Mesendoderm (in vitro differentiated cells): Measurements from ENCODE around the gene CHCHD6.
A peak's percentile ranks its signal among the peaks of the same experiment; 100 is the strongest.

ENCODE experiments used
- DNase-seq: peaks from one replicate; pipeline ENCODE4 v3.0.0; 2013
- H2AK5ac ChIP-seq: 2 replicates; pipeline ENCODE4 v1.6.1; 2013; ENCODE audit warnings: low read length, inconsistent platforms
- H2BK120ac ChIP-seq: 2 replicates; pipeline ENCODE4 v1.6.1; 2013; ENCODE audit warnings: low read depth, mild to moderate bottlenecking, low read length, moderate library complexity, mixed read lengths
- H2BK15ac ChIP-seq: replicated peaks from 2 replicates; pipeline ENCODE4 v1.6.1; 2013; ENCODE audit warnings: low read depth, mild to moderate bottlenecking, moderate library complexity
- H2BK5ac ChIP-seq: 2 replicates; pipeline ENCODE4 v1.6.1; 2013; ENCODE audit warnings: low read length, inconsistent platforms
- H3K18ac ChIP-seq: 2 replicates; pipeline ENCODE4 v1.6.1; 2013; ENCODE audit warnings: mild to moderate bottlenecking, low read length, mixed read lengths
- H3K23ac ChIP-seq: one replicate; pipeline ENCODE4 v1.6.1; 2013; ENCODE audit warnings: low read length
- H3K27ac ChIP-seq: 2 replicates; pipeline ENCODE4 v1.5.1; 2013; ENCODE audit warnings: low read depth, mild to moderate bottlenecking, inconsistent platforms, low read length, moderate library complexity
- H3K27me3 ChIP-seq: 2 replicates; pipeline ENCODE4 v1.6.1; 2013; ENCODE audit warnings: low read length, control low read depth, mild to moderate bottlenecking, inconsistent platforms; ENCODE audit not compliant: insufficient read depth, poor library complexity
- H3K36me3 ChIP-seq: 2 replicates; pipeline ENCODE4 v1.6.1; 2013; ENCODE audit warnings: low read length, inconsistent platforms; ENCODE audit not compliant: control insufficient read depth, insufficient read depth
- H3K4ac ChIP-seq: one replicate; pipeline ENCODE4 v1.6.1; 2013; ENCODE audit warnings: low read depth, mild to moderate bottlenecking, low read length, moderate library complexity
- H3K4me1 ChIP-seq: 2 replicates; pipeline ENCODE4 v1.6.1; 2013; ENCODE audit warnings: low read depth, low read length, inconsistent platforms; ENCODE audit not compliant: control insufficient read depth
- H3K4me2 ChIP-seq: 2 replicates; pipeline ENCODE4 v1.6.1; 2013; ENCODE audit warnings: low read length
- H3K4me3 ChIP-seq: 2 replicates; pipeline ENCODE4 v1.5.1; 2013; ENCODE audit warnings: mild to moderate bottlenecking, low read length
- H3K56ac ChIP-seq: one replicate; pipeline ENCODE4 v1.6.1; 2013; ENCODE audit warnings: low read length
- H3K79me1 ChIP-seq: 2 replicates; pipeline ENCODE4 v1.6.1; 2013; ENCODE audit warnings: low read length, inconsistent platforms
- H3K79me2 ChIP-seq: 2 replicates; pipeline ENCODE4 v1.6.1; 2013; ENCODE audit warnings: mild to moderate bottlenecking, low read length; ENCODE audit not compliant: control insufficient read depth, insufficient read depth
- H3K9ac ChIP-seq: 2 replicates; pipeline ENCODE4 v1.6.1; 2013; ENCODE audit warnings: low read length, inconsistent platforms
- H4K5ac ChIP-seq: one replicate; pipeline ENCODE4 v1.6.1; 2013; ENCODE audit warnings: low read length
- H4K8ac ChIP-seq: one replicate; pipeline ENCODE4 v1.6.1; 2013; ENCODE audit warnings: low read depth, mild to moderate bottlenecking, control low read depth, low read length, moderate library complexity
- WGBS: extraction: QIAGEN DNeasy Blood & Tissue Kit; methylation state at CpG from one replicate; pipeline ENCODE4 v1.1.7; 2013; ENCODE audit warnings: low lambda C conversion rate, missing lambda C conversion rate; ENCODE audit not compliant: insufficient coverage; ENCODE audit errors: extremely low coverage; 5-methylcytosine and 5-hydroxymethylcytosine counted together

The CHCHD6 gene

DNA sequence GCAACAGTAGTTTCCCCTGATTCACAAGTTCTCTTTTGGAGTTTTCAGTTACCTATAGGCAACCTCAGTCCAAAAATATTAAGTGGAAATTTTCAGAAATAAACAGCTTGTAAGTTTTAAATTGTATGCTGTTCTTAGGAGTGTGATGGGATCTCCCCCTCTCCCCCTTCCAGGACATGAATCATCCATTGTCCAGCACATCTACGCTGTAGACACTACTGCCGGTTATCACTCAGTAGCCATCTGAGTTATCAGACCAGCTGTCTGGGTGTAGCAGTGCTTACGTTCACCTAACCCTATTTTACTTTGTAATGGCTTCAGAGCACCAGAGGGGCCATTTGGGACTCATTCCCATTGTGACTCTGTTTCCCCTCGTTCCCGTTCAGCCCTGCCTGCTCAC is 182.2 kb downstream of the CHCHD6 start:
- H3K9ac ChIP-seq: no peak overlapping the region
- no peaks in the 10 kb centered on the region for H3K79me2 ChIP-seq
- H3K4ac ChIP-seq: no peak overlapping the region
- H4K5ac ChIP-seq: no peak overlapping the region
- H4K8ac ChIP-seq: no peak overlapping the region
- WGBS: no CpG with 5 or more reads among the region's 5 CpGs
- H3K18ac ChIP-seq: no peak overlapping the region
- H2BK5ac ChIP-seq: peak overlapping the region; percentile 57
- H2AK5ac ChIP-seq: peak overlapping the region; percentile 73
- H3K4me3 ChIP-seq: no peak overlapping the region
- no peak for DNase-seq
- no peak overlapping the region for H2BK15ac ChIP-seq
- H3K4me1 ChIP-seq: peaks cover 21% of the 10 kb centered on the region
- H3K79me1 ChIP-seq: no peaks in the 10 kb centered on the region
- H3K4me2 ChIP-seq: no peak overlapping the region
- H3K56ac ChIP-seq: peak overlapping the region; percentile 54
- no peak overlapping the region for H3K27ac ChIP-seq
- no peak overlapping the region for H2BK120ac ChIP-seq
- H3K36me3 ChIP-seq: no peaks in the 10 kb centered on the region
- H3K23ac ChIP-seq: no peak overlapping the region
- no peaks in the 10 kb centered on the region for H3K27me3 ChIP-seq

DNA sequence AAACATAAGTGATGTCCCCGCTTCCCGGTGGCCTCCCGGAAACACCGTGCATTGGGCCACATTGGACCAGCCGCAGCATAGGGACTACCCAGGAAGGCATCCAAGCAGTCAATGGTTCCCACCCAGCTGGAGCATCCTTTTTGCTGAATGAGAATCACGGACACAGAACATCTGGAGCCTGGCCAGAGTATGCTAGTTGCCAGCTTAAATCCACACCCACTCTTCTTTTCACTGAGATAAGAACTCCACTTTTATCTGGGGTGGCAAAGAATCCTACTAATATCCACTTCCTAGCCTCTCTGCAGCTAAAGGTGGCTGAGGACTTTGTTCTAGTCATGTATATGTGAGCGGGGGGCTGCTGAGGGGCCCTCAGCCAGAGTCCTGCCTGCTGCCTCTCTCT is 183.6 kb downstream of the CHCHD6 start:
- Histone ChIP-seq H4K5ac (no peak overlapping the region), H2BK120ac (peak overlapping the region; percentile 6), H3K36me3 (no peaks in the 10 kb centered on the region), H3K4me1 (peaks cover 19% of the 10 kb centered on the region), H3K27ac (peak overlapping the region; percentile 35), H3K18ac (peak overlapping the region; percentile 65), H3K79me2 (no peaks in the 10 kb centered on the region), H3K27me3 (no peaks in the 10 kb centered on the region), H3K4me2 (no peak overlapping the region), H2BK5ac (peak overlapping the region; percentile 80), H3K4me3 (no peak overlapping the region), H3K23ac (no peak overlapping the region), H3K9ac (peak overlapping the region; percentile 14), H2BK15ac (no peak overlapping the region), H4K8ac (no peak overlapping the region), H3K79me1 (no peaks in the 10 kb centered on the region), H2AK5ac (peak overlapping the region; percentile 77), H3K56ac (peak overlapping the region; percentile 75), H3K4ac (peak overlapping the region; percentile 73)
- no peak for DNase-seq
- WGBS: no CpG with 5 or more reads among the region's 7 CpGs

DNA sequence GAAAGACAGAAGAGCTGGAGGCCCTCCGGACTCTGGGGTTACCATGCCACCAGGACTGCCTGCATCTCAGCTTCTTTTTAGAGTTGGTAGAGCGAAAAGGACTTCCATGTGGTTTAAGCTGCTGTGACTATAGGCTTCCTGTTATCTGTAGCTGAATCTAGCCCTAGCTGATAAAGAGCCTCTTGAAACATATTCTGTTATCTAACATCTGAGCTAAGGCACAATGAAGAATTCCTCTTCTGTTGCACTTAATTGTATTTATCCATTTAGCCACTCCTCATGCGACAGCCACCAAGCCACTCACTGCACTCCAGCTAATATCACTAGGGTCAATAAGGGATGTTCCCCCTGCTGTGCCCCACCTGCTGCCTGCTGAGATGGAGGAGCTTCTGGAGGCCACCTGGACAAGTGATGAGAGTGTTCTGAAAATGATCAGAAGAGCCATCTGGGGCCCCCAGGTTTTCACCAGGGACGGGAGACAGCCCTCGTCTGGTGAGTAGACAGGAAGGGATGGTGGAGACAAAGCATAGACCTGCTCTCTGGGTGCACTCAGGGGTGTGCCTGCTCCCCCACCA is 184.2 kb downstream of the CHCHD6 start:
- no peak overlapping the region for H4K8ac ChIP-seq
- peak overlapping the region; percentile 86 for H2BK5ac ChIP-seq
- no peak overlapping the region for H4K5ac ChIP-seq
- H3K4me3 ChIP-seq: no peak overlapping the region
- H3K23ac ChIP-seq: no peak overlapping the region
- no peak overlapping the region for H2BK15ac ChIP-seq
- DNase-seq: peak; percentile 82
- H2AK5ac ChIP-seq: no peak overlapping the region
- peak overlapping the region; percentile 14 for H3K9ac ChIP-seq
- peak overlapping the region; percentile 65 for H3K18ac ChIP-seq
- peak overlapping the region; percentile 6 for H2BK120ac ChIP-seq
- no peak overlapping the region for H3K4me2 ChIP-seq
- H3K79me2 ChIP-seq: no peaks in the 10 kb centered on the region
- H3K27me3 ChIP-seq: no peaks in the 10 kb centered on the region
- H3K56ac ChIP-seq: peak overlapping the region; percentile 75
- H3K4me1 ChIP-seq: peaks cover 19% of the 10 kb centered on the region
- peak overlapping the region; percentile 73 for H3K4ac ChIP-seq
- H3K36me3 ChIP-seq: no peaks in the 10 kb centered on the region
- peak overlapping the region; percentile 35 for H3K27ac ChIP-seq
- H3K79me1 ChIP-seq: no peaks in the 10 kb centered on the region
- no CpG with 5 or more reads among the region's 5 CpGs for WGBS

DNA sequence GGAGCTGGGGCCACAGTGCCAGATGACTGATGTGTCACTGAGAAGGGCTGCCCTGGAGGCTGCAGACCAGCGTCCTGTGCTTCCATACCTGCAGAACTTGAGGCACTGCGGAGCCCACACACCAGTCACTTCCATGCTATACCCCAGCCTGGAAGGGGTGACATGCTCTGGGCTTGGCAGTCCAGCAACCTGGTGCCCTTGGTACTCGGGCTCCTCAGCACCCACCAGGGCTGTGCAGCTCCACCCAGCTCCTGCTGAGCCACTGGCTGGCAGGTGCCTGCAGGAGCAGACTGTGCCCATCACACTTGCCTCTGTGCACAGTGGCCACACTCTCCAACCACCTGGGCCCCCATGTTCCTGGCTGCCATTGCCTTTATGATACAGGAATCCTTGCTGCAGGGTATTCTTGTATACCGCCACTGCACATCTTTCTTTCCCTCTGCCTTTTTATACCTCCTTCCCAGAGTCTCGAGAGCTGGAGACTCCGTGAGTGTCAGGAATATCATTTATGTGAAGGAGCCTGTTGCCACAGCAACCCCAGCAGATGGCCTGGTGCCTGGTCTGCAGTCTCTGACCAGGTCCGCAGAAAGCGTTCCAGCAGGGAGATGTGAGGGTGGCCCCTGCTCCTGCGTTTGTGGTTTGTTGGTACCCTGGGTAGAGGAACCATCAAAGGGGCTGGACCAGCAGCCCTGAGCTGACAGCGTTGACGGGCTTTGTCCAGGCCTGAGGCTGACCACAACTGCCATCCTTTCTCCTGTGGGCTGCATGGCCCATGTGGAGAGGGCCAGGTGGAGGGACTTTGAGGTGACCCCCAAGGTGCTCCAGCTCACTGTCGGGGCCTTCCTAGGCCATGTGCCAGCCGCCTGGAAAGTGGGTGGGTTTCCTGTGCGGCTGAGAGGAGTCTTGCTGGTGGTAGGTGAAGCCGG is 185.5 kb downstream of the CHCHD6 start:
- H3K36me3 ChIP-seq: no peaks in the 10 kb centered on the region
- no peak overlapping the region for H3K4me2 ChIP-seq
- H3K4ac ChIP-seq: peak overlapping the region; percentile 10
- DNase-seq: no peak
- peak overlapping the region; percentile 44 for H2AK5ac ChIP-seq
- no peak overlapping the region for H2BK120ac ChIP-seq
- H2BK15ac ChIP-seq: no peak overlapping the region
- H3K27me3 ChIP-seq: no peaks in the 10 kb centered on the region
- no peak overlapping the region for H3K27ac ChIP-seq
- peaks cover 19% of the 10 kb centered on the region for H3K4me1 ChIP-seq
- H2BK5ac ChIP-seq: peak overlapping the region; percentile 86
- no peak overlapping the region for H3K9ac ChIP-seq
- no peak overlapping the region for H4K5ac ChIP-seq
- H3K79me2 ChIP-seq: no peaks in the 10 kb centered on the region
- no peaks in the 10 kb centered on the region for H3K79me1 ChIP-seq
- peak overlapping the region; percentile 70 for H3K56ac ChIP-seq
- WGBS: no CpG with 5 or more reads among the region's 15 CpGs
- H4K8ac ChIP-seq: no peak overlapping the region
- H3K23ac ChIP-seq: peak overlapping the region; percentile 69
- H3K18ac ChIP-seq: no peak overlapping the region
- no peak overlapping the region for H3K4me3 ChIP-seq

DNA sequence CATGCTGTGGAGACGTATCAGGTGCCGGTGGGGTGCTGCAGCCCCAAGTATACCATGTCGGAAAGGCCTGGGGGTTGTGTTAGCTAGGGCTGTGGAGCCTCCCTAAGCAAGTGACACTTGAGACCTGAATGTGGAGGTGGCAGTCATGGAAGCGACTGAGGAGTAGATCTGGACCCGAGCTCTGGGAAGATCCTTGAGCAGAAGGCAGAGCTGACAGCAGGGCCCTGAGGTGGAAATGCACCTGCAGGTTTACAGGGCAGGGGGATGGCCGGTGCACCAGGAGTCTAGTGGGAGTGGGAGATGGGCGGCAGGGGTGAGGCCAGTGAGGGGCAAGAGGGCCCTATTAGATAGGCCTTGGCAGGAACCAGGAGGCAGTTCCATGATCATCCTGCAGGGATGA is 187.1 kb downstream of the CHCHD6 start:
- Histone ChIP-seq H3K4me1 (peaks cover 22% of the 10 kb centered on the region), H3K27ac (no peak overlapping the region), H3K79me1 (no peaks in the 10 kb centered on the region), H3K4ac (no peak overlapping the region), H4K5ac (no peak overlapping the region), H3K36me3 (no peaks in the 10 kb centered on the region), H2BK120ac (no peak overlapping the region), H2BK5ac (no peak overlapping the region), H3K56ac (no peak overlapping the region), H3K4me3 (no peak overlapping the region), H4K8ac (no peak overlapping the region), H3K27me3 (no peaks in the 10 kb centered on the region), H3K9ac (no peak overlapping the region), H3K4me2 (no peak overlapping the region), H3K79me2 (no peaks in the 10 kb centered on the region), H3K23ac (peak overlapping the region; percentile 19), H3K18ac (no peak overlapping the region), H2AK5ac (no peak overlapping the region), H2BK15ac (no peak overlapping the region)
- DNase-seq: no peak
- no CpG with 5 or more reads among the region's 7 CpGs for WGBS
